ENCODE results near the gene CDH4. TPM values are rescaled to one million over a fixed set of nuclear protein-coding genes. Genes with fewer than 3 reads are reported as not detected.

CDH4 gene
- total RNA-seq, 1 experiment from 2014 or later, result not detected

DNA sequence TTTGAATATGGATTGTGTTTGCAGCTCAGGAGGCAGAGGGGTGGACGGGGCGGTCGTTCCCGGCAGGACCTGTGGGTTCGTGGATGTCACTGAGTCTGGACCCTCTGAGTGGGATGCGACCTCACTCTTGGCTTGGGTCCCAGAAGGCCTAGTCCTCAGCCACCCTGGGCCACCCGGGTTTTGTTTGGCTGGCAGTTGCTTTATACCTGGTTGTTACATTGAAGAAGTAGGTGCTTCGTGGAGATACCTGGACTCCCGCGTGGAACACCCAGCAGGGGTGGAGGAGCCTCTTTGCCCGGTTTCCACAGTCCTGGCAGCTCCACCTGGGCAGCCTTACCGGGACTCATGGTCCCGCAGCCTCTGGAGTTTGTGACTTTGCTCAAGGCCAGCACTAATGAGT lies 408.5 kb downstream of the CDH4 start:
- ChIA-PET CTCF (no interaction called here), POLR2A (no interaction called here)
- Histone ChIP-seq H3K4me3 (ENCODE audit: low read depth in 2 of 2, low read length in 2 of 2) (no peak overlapping the region), H3K4me1 (ENCODE audit: control insufficient read depth, insufficient read depth, low read length) (no peaks in the 10 kb centered on the region), H3K36me3 (ENCODE audit: control insufficient read depth, insufficient read depth, low read length) (no peaks in the 10 kb centered on the region), H3K27me3 (ENCODE audit: control insufficient read depth, insufficient read depth, low read length) (peaks cover 4% of the 10 kb centered on the region; the same call in 1 of the 2 replicates), H3K9me3 (ENCODE audit: control insufficient read depth, insufficient read depth, low read depth, low read length) (no peaks in the 10 kb centered on the region), H3K27ac (ENCODE audit: low read length) (no peak overlapping the region)
- intact Hi-C loops (cut with micrococcal nuclease; ENCODE audit: unreplicated experiment) (no loop called here), in situ Hi-C loops (cut with HindIII; ENCODE audit: low pct_unique_long_range_greater_than_20kb, low sequenced_read_pairs) (no loop called here)
- ATAC-seq, result no peak
- BruUV-seq (replicated peaks), result no TSS peak
- DNase-seq (ENCODE audit: low read depth, low spot score), result no peak
- TF ChIP-seq POLR2AphosphoS5 (IDR thresholded peaks at IDR 0.05; ENCODE audit: low read depth, low read length) (no peak), SIN3A (IDR thresholded peaks at IDR 0.05; ENCODE audit: borderline replicate concordance, insufficient read depth, low read depth, low read length) (no peak), REST (IDR thresholded peaks at IDR 0.05; ENCODE audit: insufficient read depth in 1 of 2, low read depth in 2 of 2, low read length in 1 of 2) (no peak), TCF7L2 (IDR thresholded peaks at IDR 0.05; ENCODE audit: low read depth, low read length) (no peak)
- TF ChIP-seq, protein P1, sequence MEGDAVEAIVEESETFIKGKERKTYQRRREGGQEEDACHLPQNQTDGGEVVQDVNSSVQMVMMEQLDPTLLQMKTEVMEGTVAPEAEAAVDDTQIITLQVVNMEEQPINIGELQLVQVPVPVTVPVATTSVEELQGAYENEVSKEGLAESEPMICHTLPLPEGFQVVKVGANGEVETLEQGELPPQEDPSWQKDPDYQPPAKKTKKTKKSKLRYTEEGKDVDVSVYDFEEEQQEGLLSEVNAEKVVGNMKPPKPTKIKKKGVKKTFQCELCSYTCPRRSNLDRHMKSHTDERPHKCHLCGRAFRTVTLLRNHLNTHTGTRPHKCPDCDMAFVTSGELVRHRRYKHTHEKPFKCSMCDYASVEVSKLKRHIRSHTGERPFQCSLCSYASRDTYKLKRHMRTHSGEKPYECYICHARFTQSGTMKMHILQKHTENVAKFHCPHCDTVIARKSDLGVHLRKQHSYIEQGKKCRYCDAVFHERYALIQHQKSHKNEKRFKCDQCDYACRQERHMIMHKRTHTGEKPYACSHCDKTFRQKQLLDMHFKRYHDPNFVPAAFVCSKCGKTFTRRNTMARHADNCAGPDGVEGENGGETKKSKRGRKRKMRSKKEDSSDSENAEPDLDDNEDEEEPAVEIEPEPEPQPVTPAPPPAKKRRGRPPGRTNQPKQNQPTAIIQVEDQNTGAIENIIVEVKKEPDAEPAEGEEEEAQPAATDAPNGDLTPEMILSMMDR (IDR thresholded peaks at IDR 0.05), result no peak

DNA sequence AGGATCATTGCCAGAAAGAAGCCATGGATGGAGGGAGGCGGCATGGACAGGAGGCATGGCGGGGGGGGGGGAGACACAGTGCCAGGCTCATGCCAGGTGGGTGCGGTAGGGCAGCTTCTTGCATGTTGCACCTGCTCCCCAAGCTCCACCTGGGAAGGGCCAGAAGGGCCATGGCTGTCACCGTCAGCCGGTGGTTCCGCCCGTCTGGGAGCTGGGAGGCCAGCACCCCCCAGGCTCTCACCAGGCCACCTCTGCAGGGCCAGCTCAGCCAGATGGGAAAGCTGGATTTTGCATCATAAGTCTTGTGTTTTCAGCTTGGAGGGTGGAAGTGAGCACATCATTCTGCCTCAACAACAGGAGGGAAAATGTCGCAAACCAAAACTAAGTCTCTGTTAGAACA lies 409.0 kb downstream of the CDH4 start:
- Histone ChIP-seq H3K4me1 (ENCODE audit: control insufficient read depth, insufficient read depth, low read length) (no peaks in the 10 kb centered on the region), H3K27ac (ENCODE audit: low read length) (no peak overlapping the region), H3K4me3 (ENCODE audit: low read depth in 2 of 2, low read length in 2 of 2) (no peak overlapping the region), H3K9me3 (ENCODE audit: control insufficient read depth, insufficient read depth, low read depth, low read length) (no peaks in the 10 kb centered on the region), H3K27me3 (ENCODE audit: control insufficient read depth, insufficient read depth, low read length) (peaks cover 4% of the 10 kb centered on the region; the same call in 1 of the 2 replicates), H3K36me3 (ENCODE audit: control insufficient read depth, insufficient read depth, low read length) (no peaks in the 10 kb centered on the region)
- POLR2A ChIA-PET, result no interaction called here
- ATAC-seq (no peak), DNase-seq (ENCODE audit: low read depth, low spot score) (no peak)
- intact Hi-C loops (cut with micrococcal nuclease; ENCODE audit: unreplicated experiment), result no loop called here
- TF ChIP-seq REST (IDR thresholded peaks at IDR 0.05; ENCODE audit: insufficient read depth in 1 of 2, low read depth in 2 of 2, low read length in 1 of 2) (no peak), POLR2AphosphoS5 (IDR thresholded peaks at IDR 0.05; ENCODE audit: low read depth, low read length) (no peak), TCF7L2 (IDR thresholded peaks at IDR 0.05; ENCODE audit: low read depth, low read length) (no peak), SIN3A (IDR thresholded peaks at IDR 0.05; ENCODE audit: borderline replicate concordance, insufficient read depth, low read depth, low read length) (no peak)
- TF ChIP-seq, protein P1 (IDR thresholded peaks at IDR 0.05), result no peak
- CTCF ChIA-PET, result interaction anchor here (0.7 kb wide), 1 partner anchor 235 kb away, joined by 6 read pairs; no protein-coding TSS in a partner anchor
- in situ Hi-C loops (cut with HindIII; ENCODE audit: low pct_unique_long_range_greater_than_20kb, low sequenced_read_pairs), result no loop called here
- BruUV-seq (replicated peaks), result no TSS peak
